ENCODE data around the gene AP5Z1.

DNA sequence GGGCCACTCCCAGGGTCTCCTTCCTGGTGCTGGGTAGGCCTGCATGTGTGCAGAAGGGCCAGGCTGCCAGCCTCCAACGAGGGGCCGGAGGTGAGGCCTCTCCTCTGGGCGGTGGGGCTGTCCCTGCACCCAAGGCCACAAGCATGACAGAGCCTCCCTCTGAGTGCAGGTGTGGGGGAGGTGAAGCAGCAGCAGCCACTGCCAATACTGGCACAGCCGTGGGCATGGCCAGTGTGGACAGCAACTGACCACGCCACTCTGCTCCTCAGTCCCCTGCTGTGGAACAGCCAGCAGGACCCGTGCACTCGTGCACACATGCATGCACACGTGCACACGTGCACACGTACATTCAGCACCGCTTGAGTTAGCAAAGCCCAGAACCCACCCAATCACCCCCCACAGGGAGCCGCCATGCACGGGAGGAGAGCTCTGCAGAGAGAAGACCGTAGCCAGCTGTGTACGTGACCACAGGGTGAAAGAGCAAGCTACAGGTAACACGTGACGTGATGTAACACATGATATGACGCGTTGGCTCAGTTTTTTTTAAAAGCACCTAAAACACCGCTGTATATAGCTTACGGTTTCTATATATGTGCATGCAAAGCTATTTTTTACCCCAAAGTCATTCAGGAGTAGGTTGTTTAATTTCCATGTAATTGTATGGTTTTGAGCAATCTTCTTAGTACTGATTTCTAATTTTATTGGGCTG is 63.4 kb downstream of the AP5Z1 start:
- TF ChIP-seq, protein P1, sequence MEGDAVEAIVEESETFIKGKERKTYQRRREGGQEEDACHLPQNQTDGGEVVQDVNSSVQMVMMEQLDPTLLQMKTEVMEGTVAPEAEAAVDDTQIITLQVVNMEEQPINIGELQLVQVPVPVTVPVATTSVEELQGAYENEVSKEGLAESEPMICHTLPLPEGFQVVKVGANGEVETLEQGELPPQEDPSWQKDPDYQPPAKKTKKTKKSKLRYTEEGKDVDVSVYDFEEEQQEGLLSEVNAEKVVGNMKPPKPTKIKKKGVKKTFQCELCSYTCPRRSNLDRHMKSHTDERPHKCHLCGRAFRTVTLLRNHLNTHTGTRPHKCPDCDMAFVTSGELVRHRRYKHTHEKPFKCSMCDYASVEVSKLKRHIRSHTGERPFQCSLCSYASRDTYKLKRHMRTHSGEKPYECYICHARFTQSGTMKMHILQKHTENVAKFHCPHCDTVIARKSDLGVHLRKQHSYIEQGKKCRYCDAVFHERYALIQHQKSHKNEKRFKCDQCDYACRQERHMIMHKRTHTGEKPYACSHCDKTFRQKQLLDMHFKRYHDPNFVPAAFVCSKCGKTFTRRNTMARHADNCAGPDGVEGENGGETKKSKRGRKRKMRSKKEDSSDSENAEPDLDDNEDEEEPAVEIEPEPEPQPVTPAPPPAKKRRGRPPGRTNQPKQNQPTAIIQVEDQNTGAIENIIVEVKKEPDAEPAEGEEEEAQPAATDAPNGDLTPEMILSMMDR (IDR thresholded peaks at IDR 0.05) = no peak
- TF ChIP-seq EZH2phosphoT487 (IDR thresholded peaks at IDR 0.05; ENCODE audit: borderline replicate concordance, low read depth) = no peak

All from SK-N-SH (cell line).